Measurements from ENCODE around the gene MED27.

Gene MED27

DNA sequence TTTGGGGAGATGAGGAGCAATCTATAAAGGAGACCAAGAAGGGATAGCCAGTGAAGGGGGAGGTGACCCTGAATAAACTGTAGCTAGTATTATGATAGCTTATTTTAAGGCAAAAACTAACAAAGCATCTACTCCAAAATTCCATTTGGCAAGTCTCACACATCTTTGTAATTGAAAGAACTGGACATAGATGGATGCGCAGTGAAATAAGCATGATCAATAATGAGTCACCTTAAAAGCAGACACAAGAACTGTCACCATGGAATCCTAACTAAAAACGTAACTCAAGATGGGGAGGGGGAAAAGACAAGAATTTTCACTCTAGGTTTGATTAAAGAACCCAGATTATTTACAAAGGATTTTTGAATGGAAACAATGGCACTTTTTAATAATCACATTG lies 164.5 kb downstream of the MED27 start:
- DNase-seq, result no peak

GRCh38 chr9:131912671-131913070 lies 167.0 kb downstream of the MED27 start:
- DNase-seq, result no peak

GRCh38 chr9:131912069-131912468 lies 167.6 kb downstream of the MED27 start:
- no peak for DNase-seq

DNA sequence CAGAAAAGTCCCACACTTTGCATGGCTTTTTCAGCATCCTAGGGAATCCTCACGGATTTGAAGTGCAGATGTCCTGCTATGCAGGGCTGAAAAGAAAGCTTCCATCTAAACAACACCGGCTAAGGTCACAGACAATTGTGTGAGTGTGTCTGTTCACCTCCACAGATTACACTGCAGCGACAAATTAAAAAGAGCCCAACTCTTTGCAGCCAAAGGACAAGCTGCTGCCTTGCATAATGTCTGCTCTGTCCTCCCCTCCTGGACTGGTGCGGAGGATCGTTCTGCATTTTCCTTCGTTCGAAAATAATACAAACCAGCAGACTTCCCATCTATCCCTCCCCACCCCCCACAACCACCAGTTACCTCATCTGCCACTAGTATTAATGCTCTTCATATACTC lies 169.1 kb downstream of the MED27 start:
- no peak for DNase-seq

DNA sequence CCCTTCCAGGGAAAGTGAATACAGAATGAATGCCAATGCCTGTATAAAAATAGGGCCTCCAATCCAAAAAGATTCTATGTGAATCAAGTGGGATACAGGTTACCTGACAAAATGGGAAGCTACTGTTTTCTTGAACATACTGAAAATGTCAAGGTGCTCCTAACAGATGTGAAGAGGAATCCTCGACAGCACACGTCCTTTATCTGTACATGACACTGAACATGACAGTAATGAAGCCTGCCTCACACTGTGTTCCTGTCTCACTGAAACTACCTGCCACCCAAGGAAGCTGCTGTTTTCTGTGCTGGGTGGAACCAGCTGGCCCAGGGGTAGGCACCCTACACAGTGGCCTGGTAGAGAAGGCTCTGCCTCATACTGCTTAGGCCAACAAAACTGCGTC lies 174.5 kb downstream of the MED27 start:
- no peak for DNase-seq

DNA sequence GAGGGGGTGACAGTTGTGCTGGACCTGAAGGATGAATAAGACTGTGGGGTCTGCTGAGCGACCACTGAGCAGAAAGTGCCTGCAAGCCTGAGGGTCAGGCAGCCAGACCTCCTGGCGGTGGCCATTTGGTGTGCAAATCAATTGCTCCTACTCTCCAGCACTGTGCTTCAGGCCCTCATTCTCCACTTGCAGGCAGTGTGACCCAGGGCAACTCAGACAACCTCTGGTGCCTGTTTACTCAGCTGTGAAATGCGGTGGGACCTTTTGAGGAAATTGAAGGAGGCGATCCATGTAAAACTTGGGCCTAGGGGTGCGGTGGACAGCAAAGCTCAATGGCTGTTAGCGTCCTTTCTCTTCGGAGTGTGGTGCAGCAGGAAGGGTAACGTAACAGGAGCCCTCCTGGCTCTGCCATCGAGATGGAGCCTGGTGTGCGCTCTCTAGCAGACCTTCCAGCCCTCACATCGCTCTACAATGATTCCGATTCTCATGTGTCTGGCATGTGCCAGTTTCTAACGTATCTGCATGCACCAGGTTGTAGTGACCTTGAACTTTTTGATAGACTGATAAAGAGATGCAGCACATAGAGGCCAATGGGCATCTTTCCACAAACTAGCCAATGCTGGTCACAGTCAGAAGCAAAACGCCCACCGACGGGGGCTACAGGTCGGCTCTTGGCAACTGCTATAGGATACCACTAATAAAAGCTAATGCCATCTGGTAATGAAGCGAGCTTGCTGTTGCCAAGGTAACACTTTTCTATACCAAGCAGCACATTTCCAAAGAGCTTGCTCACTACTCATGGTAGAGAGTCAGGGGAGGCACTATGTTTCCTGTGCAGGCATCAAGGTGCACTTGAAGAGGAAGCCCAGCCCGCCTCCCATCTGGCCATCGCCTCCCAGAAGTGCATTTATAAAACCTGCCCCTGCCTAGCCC lies 180.1 kb downstream of the MED27 start:
- DNase-seq, result no peak

GRCh38 chr9:131892902-131893500 lies 186.7 kb downstream of the MED27 start:
- DNase-seq, result no peak

DNA sequence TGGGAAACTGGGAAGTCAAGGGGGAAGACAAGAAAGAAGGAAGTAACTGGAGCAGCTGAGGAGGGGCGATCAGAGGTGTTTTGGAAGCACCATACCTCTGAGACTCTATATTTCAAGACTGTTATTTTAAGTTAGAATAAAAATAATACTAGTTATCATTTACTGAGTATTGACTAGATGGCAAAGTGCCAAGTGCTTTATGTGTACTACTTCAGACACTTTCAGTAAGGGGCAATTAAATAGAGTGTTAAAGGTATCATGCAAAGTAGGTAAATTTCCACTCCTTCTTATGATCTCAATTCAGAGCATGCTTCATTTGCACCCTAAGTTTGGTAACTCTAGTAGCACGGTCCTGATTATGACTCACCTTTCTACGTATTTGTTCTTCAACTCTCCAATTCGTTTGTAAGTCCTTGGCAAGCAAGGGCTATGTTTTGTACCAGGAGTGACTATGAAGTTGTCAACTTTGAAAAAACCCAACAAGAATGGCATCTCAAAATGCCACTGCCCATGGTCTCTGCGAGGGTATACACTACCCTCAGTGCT lies 187.4 kb downstream of the MED27 start:
- DNase-seq, result no peak

GRCh38 chr9:131891598-131891997 lies 188.1 kb downstream of the MED27 start:
- DNase-seq, result no peak

- DNase-seq, result no peak
Observed at GRCh38 chr9:131889437-131890251, 190.0 kb downstream of the MED27 start.

DNA sequence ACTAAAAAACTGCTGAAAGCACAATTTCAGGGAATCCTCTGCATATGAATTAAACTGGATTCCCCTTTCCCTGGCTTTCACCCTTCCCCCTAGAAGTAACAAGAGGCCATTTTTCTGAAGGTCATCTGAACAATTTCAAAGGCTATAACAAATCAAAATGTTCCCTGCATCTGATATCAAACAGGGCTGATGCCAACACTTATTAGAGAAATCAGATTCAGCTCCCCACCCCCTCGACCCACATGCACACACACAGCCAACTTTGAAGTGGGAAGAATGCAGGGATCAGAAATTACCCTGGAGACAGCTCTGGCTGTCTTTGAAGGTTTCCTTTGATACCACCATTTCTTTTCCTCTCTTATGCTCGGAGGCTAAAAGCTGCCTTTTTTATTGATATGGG lies 190.7 kb downstream of the MED27 start:
- DNase-seq, result no peak

GRCh38 chr9:131887680-131888079 lies 192.0 kb downstream of the MED27 start:
- DNase-seq, result no peak

DNA sequence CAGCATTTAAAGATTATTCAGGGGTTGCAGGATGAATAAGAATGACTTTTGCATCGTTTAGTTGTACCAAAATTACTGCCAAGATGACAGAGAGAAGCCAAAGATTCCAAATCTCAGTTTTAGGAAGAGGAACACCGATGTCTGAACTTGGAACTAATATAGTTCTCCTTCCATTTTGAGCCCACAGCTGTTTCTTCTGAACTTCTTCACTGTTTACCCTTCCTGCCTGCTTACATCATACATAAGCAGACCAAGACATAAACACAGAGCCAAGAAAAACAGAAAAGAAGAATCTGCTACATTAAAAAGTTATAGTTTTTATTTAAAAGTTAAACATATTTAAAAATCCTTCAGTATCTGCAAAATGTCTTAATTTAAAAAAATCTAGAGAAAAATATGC lies 192.8 kb downstream of the MED27 start:
- DNase-seq, result no peak

DNA sequence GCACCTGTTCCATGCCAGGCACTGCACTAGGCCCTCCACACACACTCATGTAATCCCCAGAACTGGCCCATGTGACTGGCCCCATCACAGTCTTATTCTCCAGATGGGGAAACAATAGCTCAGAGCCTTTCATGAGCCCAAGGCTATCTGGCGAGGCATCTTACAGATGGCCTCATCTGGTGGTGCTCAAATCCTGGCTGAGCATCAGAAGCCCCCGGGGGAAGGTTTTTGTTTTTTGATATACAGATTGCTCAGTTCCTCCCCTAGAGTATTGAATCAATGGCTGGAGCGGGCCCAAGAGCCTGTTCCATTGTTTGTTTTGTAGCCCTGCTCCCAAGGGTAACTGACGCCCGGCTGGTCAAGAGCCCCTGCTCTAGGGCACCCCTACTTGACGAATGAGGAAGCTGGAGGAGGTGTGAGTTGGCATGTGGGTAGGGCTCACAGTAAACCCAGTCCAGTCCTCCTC lies 194.5 kb downstream of the MED27 start:
- DNase-seq, result no peak

DNA sequence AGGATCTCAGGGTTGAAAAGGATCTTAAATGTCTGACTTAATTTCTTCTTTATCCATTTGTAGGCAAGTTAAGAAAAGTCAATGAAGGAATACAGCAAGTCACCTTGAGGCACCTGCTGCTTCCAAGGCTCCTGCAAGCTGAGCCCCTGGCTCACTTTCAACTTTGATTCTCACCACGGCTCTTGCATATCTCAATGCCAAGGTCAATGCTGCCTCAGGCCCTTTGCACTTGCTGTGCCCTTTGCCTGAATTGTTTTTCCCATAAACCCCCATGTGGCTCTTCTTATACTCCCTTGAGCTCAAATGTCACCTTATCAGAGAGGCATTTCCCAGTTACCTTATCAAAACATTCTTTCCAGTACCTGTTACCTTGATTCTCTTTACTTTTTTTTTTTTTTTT lies 195.4 kb downstream of the MED27 start:
- no peak for DNase-seq

DNA sequence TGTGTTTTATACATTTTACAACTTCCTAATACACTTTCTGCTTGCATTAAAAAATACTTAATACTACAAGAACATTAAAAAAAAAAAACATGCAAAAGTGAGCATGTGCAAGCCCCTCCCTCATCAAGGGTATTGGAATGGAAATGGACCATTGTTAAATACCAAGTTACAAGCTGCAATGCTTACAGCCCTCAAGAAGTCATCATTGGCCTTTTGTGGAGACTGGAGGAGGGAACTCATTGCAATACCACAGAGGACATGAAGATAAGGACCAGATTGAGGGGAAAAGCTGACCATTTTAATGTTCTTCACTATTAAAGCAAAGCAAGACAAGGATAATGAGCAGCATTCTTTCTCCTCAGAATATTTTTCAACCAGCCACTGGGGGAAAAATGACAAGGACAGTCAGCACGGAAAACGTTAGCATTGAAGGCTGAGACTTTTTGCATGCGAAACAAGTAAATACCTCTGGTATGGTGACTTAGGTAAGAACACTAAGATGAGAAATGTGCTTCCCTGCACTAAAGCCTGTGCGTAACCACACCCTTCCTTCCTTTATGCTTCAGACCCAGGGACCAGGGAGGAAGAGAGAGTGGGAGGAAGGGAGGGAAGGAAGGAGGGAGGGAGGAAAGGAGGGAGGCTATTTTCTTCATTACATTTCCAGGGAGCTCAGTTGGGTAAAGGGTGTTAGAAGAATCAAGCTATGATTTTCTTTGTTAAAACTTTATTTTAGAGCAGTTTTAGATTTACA lies 198.7 kb downstream of the MED27 start:
- no peak for DNase-seq

DNA sequence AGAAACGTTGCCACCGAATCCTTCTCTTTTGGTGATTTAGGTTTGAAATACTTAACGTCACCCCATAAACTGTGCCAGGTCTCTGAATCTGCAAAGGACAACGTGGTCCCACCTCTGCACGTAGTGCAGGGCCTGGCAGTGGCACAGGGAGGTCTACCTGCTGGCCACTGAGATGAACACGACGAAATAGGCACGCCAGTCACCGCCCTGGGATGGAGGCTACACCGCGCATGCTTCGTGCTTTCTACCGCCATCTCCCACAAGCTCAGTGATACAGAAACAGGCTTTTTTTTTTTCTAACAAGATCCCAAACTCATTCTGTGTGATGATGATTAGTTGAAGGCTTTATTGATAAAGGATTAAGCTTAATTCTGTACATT lies 199.8 kb downstream of the MED27 start:
- DNase-seq, result no peak

GRCh38 chr9:131879181-131879910 lies 200.3 kb downstream of the MED27 start:
- no peak for DNase-seq

GRCh38 chr9:131876486-131876885 lies 203.2 kb downstream of the MED27 start:
- DNase-seq, result no peak

DNA sequence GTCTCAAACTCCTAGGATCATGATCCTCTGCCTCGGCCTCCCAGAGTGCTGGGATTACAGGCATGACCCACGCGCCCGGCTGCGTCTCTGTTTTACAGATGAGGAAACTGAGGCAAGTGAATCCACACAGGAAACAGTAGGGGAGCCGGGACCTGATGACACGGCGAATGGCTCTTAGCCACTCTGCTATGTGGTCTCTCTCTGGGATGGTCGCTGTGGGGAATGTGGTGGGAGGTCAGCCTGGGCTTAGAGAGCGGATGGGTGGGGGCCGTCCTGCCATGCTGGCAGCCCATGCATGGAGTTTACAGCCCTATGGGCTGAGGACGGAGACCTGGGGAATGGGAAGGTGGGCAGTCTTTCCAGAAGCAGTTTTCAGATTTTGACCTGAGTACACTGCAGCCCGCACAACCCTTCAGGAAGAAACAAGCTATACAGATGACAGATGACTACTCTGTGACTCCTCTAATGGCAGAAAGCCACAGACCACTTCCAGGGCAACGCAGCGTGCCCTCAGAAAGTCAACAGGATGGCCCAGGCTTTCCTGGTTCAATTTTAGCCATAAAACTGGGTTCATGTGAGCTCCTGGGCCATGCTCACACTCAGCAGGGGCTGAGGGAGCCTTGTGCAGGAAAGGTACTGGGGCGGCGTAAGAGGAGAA lies 203.7 kb downstream of the MED27 start:
- DNase-seq, result peak; percentile 28 to 39
